ENCODE results near the gene MED29.
A peak's percentile ranks its signal among the peaks of the same experiment; 100 is the strongest.

MED29 gene

GRCh38 chr19:39413911-39414608 lies 22.9 kb downstream of the MED29 start:
- Histone ChIP-seq H3K4me1 (ENCODE audit: control insufficient read depth, insufficient read depth, low read length) (peaks cover 32% of the 10 kb centered on the region), H3K27me3 (ENCODE audit: control insufficient read depth, insufficient read depth, low read length) (no peaks in the 10 kb centered on the region), H3K36me3 (ENCODE audit: insufficient read depth, low read length) (peaks cover 19% of the 10 kb centered on the region), H3K9me3 (replicated peaks; ENCODE audit: low read length) (no peaks in the 10 kb centered on the region), H3K4me2 (ENCODE audit: low read length) (peak overlapping the region; percentile 95), H3K9ac (ENCODE audit: low read depth, low read length) (peak overlapping the region; percentile 98), H3K4me3 (ENCODE audit: low read length) (peak overlapping the region; percentile 93)

GRCh38 chr19:39415111-39416046 lies 24.2 kb downstream of the MED29 start:
- Histone ChIP-seq H3K27me3 (ENCODE audit: control insufficient read depth, insufficient read depth, low read length) (no peaks in the 10 kb centered on the region), H3K4me1 (ENCODE audit: control insufficient read depth, insufficient read depth, low read length) (peaks cover 25% of the 10 kb centered on the region), H3K36me3 (ENCODE audit: insufficient read depth, low read length) (peaks cover 27% of the 10 kb centered on the region), H3K4me3 (ENCODE audit: low read length) (peak overlapping the region; percentile 93), H3K4me2 (ENCODE audit: low read length) (peak overlapping the region; percentile 95), H3K9ac (ENCODE audit: low read depth, low read length) (peak overlapping the region; percentile 98), H3K9me3 (replicated peaks; ENCODE audit: low read length) (no peaks in the 10 kb centered on the region)

- Histone ChIP-seq H3K9ac (ENCODE audit: low read depth, low read length) (no peak overlapping the region), H3K4me1 (ENCODE audit: control insufficient read depth, insufficient read depth, low read length) (peaks cover 15% of the 10 kb centered on the region), H3K36me3 (ENCODE audit: insufficient read depth, low read length) (peaks cover 35% of the 10 kb centered on the region)
Observed at GRCh38 chr19:39416152-39417120, 25.3 kb downstream of the MED29 start.

GRCh38 chr19:39417463-39418181 lies 26.4 kb downstream of the MED29 start:
- peaks cover 12% of the 10 kb centered on the region for H3K4me1 ChIP-seq (ENCODE audit: control insufficient read depth, insufficient read depth, low read length)
- H3K9ac ChIP-seq (ENCODE audit: low read depth, low read length) = no peak overlapping the region
- H3K4me3 ChIP-seq (ENCODE audit: low read length) = no peak overlapping the region
- H3K4me2 ChIP-seq (ENCODE audit: low read length) = no peak overlapping the region
- H3K36me3 ChIP-seq (ENCODE audit: insufficient read depth, low read length) = peaks cover 44% of the 10 kb centered on the region
- H3K9me3 ChIP-seq (replicated peaks; ENCODE audit: low read length) = no peaks in the 10 kb centered on the region
- H3K27me3 ChIP-seq (ENCODE audit: control insufficient read depth, insufficient read depth, low read length) = no peaks in the 10 kb centered on the region

More at GRCh38 chr19:39416152-39417120, 25.3 kb downstream of the MED29 start:
- Histone ChIP-seq H3K4me3 (ENCODE audit: low read length) (no peak overlapping the region), H3K9me3 (replicated peaks; ENCODE audit: low read length) (no peaks in the 10 kb centered on the region), H3K4me2 (ENCODE audit: low read length) (peak overlapping the region; percentile 95), H3K27me3 (ENCODE audit: control insufficient read depth, insufficient read depth, low read length) (no peaks in the 10 kb centered on the region)

GRCh38 chr19:39419003-39419402 lies 27.8 kb downstream of the MED29 start:
- H3K36me3 ChIP-seq (ENCODE audit: insufficient read depth, low read length) = peaks cover 58% of the 10 kb centered on the region
- H3K9me3 ChIP-seq (replicated peaks; ENCODE audit: low read length) = no peaks in the 10 kb centered on the region
- no peaks in the 10 kb centered on the region for H3K27me3 ChIP-seq (ENCODE audit: control insufficient read depth, insufficient read depth, low read length)
- H3K4me3 ChIP-seq (ENCODE audit: low read length) = no peak overlapping the region
- H3K9ac ChIP-seq (ENCODE audit: low read depth, low read length) = no peak overlapping the region
- no peak overlapping the region for H3K4me2 ChIP-seq (ENCODE audit: low read length)
- H3K4me1 ChIP-seq (ENCODE audit: control insufficient read depth, insufficient read depth, low read length) = peaks cover 12% of the 10 kb centered on the region

- Histone ChIP-seq H3K36me3 (ENCODE audit: insufficient read depth, low read length) (peaks cover 72% of the 10 kb centered on the region), H3K9me3 (replicated peaks; ENCODE audit: low read length) (no peaks in the 10 kb centered on the region)
Observed at GRCh38 chr19:39420769-39421168, 29.6 kb downstream of the MED29 start.

GRCh38 chr19:39422020-39422419 lies 30.8 kb downstream of the MED29 start:
- Histone ChIP-seq H3K4me1 (ENCODE audit: control insufficient read depth, insufficient read depth, low read length) (no peaks in the 10 kb centered on the region), H3K9ac (ENCODE audit: low read depth, low read length) (no peak overlapping the region), H3K36me3 (ENCODE audit: insufficient read depth, low read length) (peaks cover 68% of the 10 kb centered on the region), H3K4me3 (ENCODE audit: low read length) (no peak overlapping the region), H3K27me3 (ENCODE audit: control insufficient read depth, insufficient read depth, low read length) (no peaks in the 10 kb centered on the region), H3K4me2 (ENCODE audit: low read length) (no peak overlapping the region), H3K9me3 (replicated peaks; ENCODE audit: low read length) (no peaks in the 10 kb centered on the region)

More at GRCh38 chr19:39420769-39421168, 29.6 kb downstream of the MED29 start:
- no peaks in the 10 kb centered on the region for H3K4me1 ChIP-seq (ENCODE audit: control insufficient read depth, insufficient read depth, low read length)
- no peak overlapping the region for H3K9ac ChIP-seq (ENCODE audit: low read depth, low read length)
- no peaks in the 10 kb centered on the region for H3K27me3 ChIP-seq (ENCODE audit: control insufficient read depth, insufficient read depth, low read length)
- H3K4me3 ChIP-seq (ENCODE audit: low read length) = no peak overlapping the region
- H3K4me2 ChIP-seq (ENCODE audit: low read length) = no peak overlapping the region

GRCh38 chr19:39423258-39424086 lies 32.3 kb downstream of the MED29 start:
- H3K36me3 ChIP-seq (ENCODE audit: insufficient read depth, low read length) = peaks cover 61% of the 10 kb centered on the region
- no peak overlapping the region for H3K4me3 ChIP-seq (ENCODE audit: low read length)
- H3K9ac ChIP-seq (ENCODE audit: low read depth, low read length) = no peak overlapping the region
- H3K4me1 ChIP-seq (ENCODE audit: control insufficient read depth, insufficient read depth, low read length) = peaks cover 5% of the 10 kb centered on the region
- no peaks in the 10 kb centered on the region for H3K9me3 ChIP-seq (replicated peaks; ENCODE audit: low read length)
- H3K27me3 ChIP-seq (ENCODE audit: control insufficient read depth, insufficient read depth, low read length) = no peaks in the 10 kb centered on the region
- H3K4me2 ChIP-seq (ENCODE audit: low read length) = no peak overlapping the region

- Histone ChIP-seq H3K4me2 (ENCODE audit: low read length) (no peak overlapping the region), H3K36me3 (ENCODE audit: insufficient read depth, low read length) (peaks cover 53% of the 10 kb centered on the region), H3K27me3 (ENCODE audit: control insufficient read depth, insufficient read depth, low read length) (no peaks in the 10 kb centered on the region), H3K4me1 (ENCODE audit: control insufficient read depth, insufficient read depth, low read length) (peaks cover 12% of the 10 kb centered on the region), H3K4me3 (ENCODE audit: low read length) (no peak overlapping the region), H3K9me3 (replicated peaks; ENCODE audit: low read length) (no peaks in the 10 kb centered on the region), H3K9ac (ENCODE audit: low read depth, low read length) (no peak overlapping the region)
Observed at GRCh38 chr19:39424934-39425333, 33.8 kb downstream of the MED29 start.

GRCh38 chr19:39425744-39426143 lies 34.6 kb downstream of the MED29 start:
- H3K36me3 ChIP-seq (ENCODE audit: insufficient read depth, low read length) = peaks cover 45% of the 10 kb centered on the region
- H3K4me3 ChIP-seq (ENCODE audit: low read length) = no peak overlapping the region
- no peak overlapping the region for H3K4me2 ChIP-seq (ENCODE audit: low read length)
- no peaks in the 10 kb centered on the region for H3K27me3 ChIP-seq (ENCODE audit: control insufficient read depth, insufficient read depth, low read length)
- peaks cover 12% of the 10 kb centered on the region for H3K4me1 ChIP-seq (ENCODE audit: control insufficient read depth, insufficient read depth, low read length)
- H3K9me3 ChIP-seq (replicated peaks; ENCODE audit: low read length) = no peaks in the 10 kb centered on the region
- no peak overlapping the region for H3K9ac ChIP-seq (ENCODE audit: low read depth, low read length)
